ENCODE measurements around the gene TSHZ2. TPM values are rescaled to one million over a fixed set of nuclear protein-coding genes. Genes with fewer than 3 reads are reported as not detected.
"Not testable (repeated sequence)": the region's sequence is repeated elsewhere in the genome, so short reads cannot be mapped to it uniquely, and the experiment has no call there.

Gene TSHZ2
- total RNA-seq, 1 experiment from 2014 or later: 2.3 TPM

DNA sequence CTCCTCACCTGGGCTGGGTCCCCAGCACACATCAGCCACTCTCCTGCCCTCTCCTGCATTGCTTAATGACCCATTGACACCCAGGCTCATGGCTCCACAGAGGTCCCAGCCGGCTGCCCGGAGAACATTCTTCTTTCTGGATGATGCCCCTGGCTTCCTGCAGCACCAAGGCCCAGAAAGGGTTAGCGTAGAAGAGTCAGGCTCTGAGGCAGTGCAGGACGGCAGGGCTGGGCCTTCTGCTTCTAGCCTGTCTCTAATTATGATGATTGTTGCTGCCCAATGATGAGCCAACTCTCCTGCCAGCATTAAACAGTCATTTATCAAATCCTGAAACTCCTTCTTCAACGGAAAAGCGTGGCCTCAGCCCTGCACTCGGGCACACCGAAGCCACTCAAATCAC is 555.0 kb downstream of the TSHZ2 start:
- H3K4me1 Mint-ChIP-seq (ENCODE audit: insufficient read depth, unreplicated experiment): no peaks in the 10 kb centered on the region
- no peak overlapping the region for H3K4me3 Mint-ChIP-seq (ENCODE audit: unreplicated experiment)
- DNase-seq (ENCODE audit: unreplicated experiment): no peak
- ChIA-PET CTCF (interaction anchor here (0.7 kb wide), 1 partner anchor 1277 kb away, joined by 3 read pairs; no protein-coding TSS in a partner anchor), POLR2A (no interaction called here)
- H3K36me3 Mint-ChIP-seq (ENCODE audit: insufficient read depth, unreplicated experiment): no peaks in the 10 kb centered on the region
- H3K9me3 Mint-ChIP-seq (ENCODE audit: unreplicated experiment): peaks cover under 1% of the 10 kb centered on the region
- H3K27ac Mint-ChIP-seq (ENCODE audit: low read depth, unreplicated experiment): no peak overlapping the region
- no peaks in the 10 kb centered on the region for H3K27me3 Mint-ChIP-seq (ENCODE audit: insufficient read depth, unreplicated experiment)
- intact Hi-C loops (cut with micrococcal nuclease): no loop called here
- no TSS peak for BruUV-seq (replicated peaks)
- TF ChIP-seq, protein P1, sequence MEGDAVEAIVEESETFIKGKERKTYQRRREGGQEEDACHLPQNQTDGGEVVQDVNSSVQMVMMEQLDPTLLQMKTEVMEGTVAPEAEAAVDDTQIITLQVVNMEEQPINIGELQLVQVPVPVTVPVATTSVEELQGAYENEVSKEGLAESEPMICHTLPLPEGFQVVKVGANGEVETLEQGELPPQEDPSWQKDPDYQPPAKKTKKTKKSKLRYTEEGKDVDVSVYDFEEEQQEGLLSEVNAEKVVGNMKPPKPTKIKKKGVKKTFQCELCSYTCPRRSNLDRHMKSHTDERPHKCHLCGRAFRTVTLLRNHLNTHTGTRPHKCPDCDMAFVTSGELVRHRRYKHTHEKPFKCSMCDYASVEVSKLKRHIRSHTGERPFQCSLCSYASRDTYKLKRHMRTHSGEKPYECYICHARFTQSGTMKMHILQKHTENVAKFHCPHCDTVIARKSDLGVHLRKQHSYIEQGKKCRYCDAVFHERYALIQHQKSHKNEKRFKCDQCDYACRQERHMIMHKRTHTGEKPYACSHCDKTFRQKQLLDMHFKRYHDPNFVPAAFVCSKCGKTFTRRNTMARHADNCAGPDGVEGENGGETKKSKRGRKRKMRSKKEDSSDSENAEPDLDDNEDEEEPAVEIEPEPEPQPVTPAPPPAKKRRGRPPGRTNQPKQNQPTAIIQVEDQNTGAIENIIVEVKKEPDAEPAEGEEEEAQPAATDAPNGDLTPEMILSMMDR (IDR thresholded peaks at IDR 0.05; ENCODE audit: unreplicated experiment): no peak

DNA sequence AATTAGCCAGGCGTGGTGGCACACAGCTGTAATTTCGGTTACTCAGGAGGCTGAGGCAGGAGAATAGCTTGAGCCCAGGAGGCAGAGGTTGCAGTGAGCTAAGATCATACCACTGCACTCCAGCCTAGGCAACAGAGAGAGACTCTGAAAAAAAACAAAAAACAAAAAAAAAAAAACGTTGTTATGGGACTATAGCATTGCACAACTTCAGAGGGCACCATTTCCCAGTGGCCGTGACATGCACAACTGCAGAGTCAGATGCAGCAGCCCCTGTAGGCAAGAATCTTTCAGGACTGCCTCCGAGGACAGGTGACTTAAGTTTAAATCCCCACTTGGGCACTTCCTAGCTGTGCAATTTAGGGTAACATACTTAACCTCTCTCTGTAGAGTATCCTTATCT is 557.5 kb downstream of the TSHZ2 start:
- H3K27me3 Mint-ChIP-seq (ENCODE audit: insufficient read depth, unreplicated experiment): no peaks in the 10 kb centered on the region
- no TSS peak for BruUV-seq (replicated peaks)
- intact Hi-C loops (cut with micrococcal nuclease): no loop called here
- H3K9me3 Mint-ChIP-seq (ENCODE audit: unreplicated experiment): no peaks in the 10 kb centered on the region
- no peak overlapping the region for H3K27ac Mint-ChIP-seq (ENCODE audit: low read depth, unreplicated experiment)
- TF ChIP-seq, protein P1 (IDR thresholded peaks at IDR 0.05; ENCODE audit: unreplicated experiment): no peak
- no peak overlapping the region for H3K4me3 Mint-ChIP-seq (ENCODE audit: unreplicated experiment)
- H3K36me3 Mint-ChIP-seq (ENCODE audit: insufficient read depth, unreplicated experiment): no peaks in the 10 kb centered on the region
- H3K4me1 Mint-ChIP-seq (ENCODE audit: insufficient read depth, unreplicated experiment): no peaks in the 10 kb centered on the region
- ChIA-PET CTCF (interaction anchor here (0.6 to 1.3 kb wide), 2 partner anchors 18 to 671 kb away, joined by 3 to 5 read pairs; no protein-coding TSS in a partner anchor), POLR2A (interaction anchor here (0.6 kb wide), 1 partner anchor 11 kb away, joined by 3 read pairs; no protein-coding TSS in a partner anchor)
- no peak for DNase-seq (ENCODE audit: unreplicated experiment)

DNA sequence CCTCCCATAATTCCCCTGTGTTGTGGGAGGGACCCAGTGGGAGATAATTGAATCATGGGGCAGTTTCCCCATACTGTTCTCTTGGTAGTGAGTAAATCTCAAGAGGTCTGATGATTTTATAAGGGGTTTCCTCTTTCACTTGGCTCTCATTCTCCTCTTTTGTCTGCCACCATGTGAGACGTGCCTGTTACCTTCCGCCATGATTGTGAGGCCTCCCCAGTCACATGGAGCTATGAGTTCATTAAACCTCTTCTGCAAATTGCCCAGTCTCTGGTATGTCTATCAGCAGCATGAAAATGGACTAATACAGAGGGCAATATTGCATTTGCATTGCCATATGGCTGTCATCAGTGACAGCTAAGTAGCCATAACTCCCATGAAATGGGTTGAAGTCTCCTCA is 558.3 kb downstream of the TSHZ2 start:
- no peaks in the 10 kb centered on the region for H3K36me3 Mint-ChIP-seq (ENCODE audit: insufficient read depth, unreplicated experiment)
- no peaks in the 10 kb centered on the region for H3K27me3 Mint-ChIP-seq (ENCODE audit: insufficient read depth, unreplicated experiment)
- no peak overlapping the region for H3K27ac Mint-ChIP-seq (ENCODE audit: low read depth, unreplicated experiment)
- intact Hi-C loops (cut with micrococcal nuclease): no loop called here
- no peak overlapping the region for H3K4me3 Mint-ChIP-seq (ENCODE audit: unreplicated experiment)
- H3K4me1 Mint-ChIP-seq (ENCODE audit: insufficient read depth, unreplicated experiment): no peaks in the 10 kb centered on the region
- ChIA-PET POLR2A (no interaction called here), CTCF (interaction anchor here (0.6 to 1.3 kb wide), 3 partner anchors 17 to 678 kb away, joined by 3 to 5 read pairs (median 3); partner anchors contain the start of gene PFDN4)
- TF ChIP-seq, protein P1 (IDR thresholded peaks at IDR 0.05; ENCODE audit: unreplicated experiment): no peak
- DNase-seq (ENCODE audit: unreplicated experiment): no peak
- no peaks in the 10 kb centered on the region for H3K9me3 Mint-ChIP-seq (ENCODE audit: unreplicated experiment)
- BruUV-seq (replicated peaks): no TSS peak

DNA sequence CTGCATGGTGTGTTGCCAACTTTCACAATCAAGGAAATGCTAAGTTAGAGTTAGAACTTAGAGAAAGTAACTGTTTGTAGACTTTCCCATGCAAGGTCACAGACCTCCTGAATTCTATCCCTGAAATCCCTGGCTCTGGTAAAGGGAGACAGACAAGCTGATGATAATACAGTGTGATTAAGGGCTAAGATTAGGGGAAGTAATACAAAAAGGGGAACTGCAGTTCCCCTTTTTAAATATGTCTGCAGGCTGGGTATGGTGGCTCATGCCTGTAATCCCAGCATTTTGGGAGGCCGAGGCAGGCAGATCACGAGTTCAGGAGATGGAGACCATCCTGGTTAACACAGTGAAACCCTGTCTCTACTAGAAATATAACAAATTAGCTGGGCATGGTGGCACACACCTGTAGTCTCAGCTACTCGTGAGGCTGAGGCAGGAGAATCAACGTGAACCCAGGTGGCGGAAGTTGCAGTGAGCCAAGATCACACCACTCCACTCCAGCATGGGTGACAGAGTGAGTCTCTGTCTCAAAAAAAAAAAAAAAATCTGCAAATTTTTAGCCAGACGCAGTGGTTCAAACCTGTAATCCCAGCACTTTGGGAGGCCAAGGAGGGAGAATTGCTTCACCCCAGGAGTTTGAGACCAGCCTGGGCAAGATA is 560.6 kb downstream of the TSHZ2 start:
- H3K27ac Mint-ChIP-seq (ENCODE audit: low read depth, unreplicated experiment); H3K36me3 Mint-ChIP-seq (ENCODE audit: insufficient read depth, unreplicated experiment); intact Hi-C loops (cut with micrococcal nuclease); DNase-seq (ENCODE audit: unreplicated experiment); BruUV-seq (replicated peaks); H3K4me3 Mint-ChIP-seq (ENCODE audit: unreplicated experiment); H3K9me3 Mint-ChIP-seq (ENCODE audit: unreplicated experiment); H3K4me1 Mint-ChIP-seq (ENCODE audit: insufficient read depth, unreplicated experiment); H3K27me3 Mint-ChIP-seq (ENCODE audit: insufficient read depth, unreplicated experiment): not testable (repeated sequence)
- CTCF ChIA-PET: interaction anchor here (1.4 kb wide), 1 partner anchor 15 kb away, joined by 6 read pairs; no protein-coding TSS in a partner anchor
- POLR2A ChIA-PET: interaction anchor here (0.6 kb wide), 1 partner anchor 10 kb away, joined by 3 read pairs; no protein-coding TSS in a partner anchor
